ENCODE measurements around the gene PPP1R14B.

PPP1R14B gene

DNA sequence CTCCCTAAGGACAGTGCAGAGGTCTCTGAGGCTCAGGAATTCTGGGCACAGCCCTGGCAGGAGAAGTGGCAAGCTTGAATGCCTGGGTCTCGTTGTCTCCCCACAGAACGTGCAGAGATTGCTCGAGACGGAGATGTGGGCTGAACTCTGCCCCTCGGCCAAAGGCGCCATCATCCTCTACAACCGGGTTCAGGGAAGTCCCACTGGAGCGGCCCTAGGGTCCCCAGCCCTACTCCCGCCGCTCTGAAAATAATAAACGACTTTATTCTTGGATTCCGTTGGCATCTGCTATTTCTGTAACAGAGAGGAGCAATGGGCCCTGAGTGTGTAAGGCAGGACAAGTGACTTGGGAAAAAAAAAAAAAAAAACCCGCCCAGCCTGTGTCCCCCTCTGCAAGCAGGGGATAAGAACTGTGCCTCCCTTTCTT lies 17.0 kb downstream of the PPP1R14B start:
- DNase-seq: no peak

DNA sequence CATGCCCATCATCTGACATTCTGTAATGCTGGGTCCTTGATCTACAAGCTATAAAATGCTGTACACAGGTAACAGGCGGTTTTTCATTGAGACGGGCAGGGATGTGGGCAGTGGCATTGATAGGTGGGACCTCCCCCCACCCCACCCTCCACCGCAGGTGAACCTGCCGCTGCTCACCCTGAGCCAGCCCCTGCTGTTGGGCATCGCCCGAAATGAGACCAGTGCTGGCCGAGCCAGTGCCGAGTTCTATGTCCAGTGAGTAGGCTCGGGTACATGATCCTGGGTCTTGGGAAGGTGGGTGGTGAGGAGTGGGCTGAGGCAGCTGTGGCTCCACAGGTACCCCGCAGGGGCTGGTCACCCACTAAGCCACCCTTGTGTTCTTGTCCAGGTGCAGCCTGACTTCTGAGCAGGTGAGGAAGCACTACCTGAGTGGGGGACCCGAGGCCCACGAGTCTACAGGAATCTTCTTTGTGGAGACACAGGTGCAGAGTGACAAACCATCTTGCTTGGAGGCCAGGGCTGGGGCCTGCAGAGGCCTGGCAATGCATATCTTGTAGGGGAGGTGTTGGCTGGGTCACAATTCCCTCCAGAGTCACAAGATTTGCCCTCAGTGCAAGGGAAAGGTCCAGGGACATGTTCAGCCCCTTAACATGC lies 17.5 kb downstream of the PPP1R14B start:
- no peak for DNase-seq

DNA sequence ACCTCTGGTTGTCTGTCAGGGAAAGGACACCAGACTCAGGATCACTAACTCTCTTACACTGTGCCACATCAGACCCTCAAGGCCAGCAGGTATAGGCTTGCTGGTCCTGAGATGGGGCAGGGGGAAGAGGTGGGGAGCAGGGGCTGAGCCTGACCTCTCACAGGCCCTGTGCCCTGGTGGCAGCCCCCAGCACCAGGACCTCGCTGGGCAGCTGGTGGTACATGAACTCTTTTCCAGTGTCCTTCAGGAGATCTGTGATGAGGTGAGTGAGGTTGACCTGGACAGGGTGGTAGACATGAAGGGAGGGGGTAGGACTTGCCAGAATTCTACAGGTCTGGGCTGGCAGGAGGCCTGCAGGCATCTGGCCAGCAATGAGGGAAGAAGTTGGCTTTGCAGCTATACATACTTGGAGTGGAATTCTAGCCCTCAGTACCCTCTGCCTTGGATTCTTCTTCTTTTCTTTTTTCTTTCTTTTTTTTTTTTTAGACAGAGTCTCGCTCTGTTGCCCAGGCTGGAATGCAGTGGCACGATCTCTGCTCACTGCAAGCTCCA lies 19.3 kb downstream of the PPP1R14B start:
- no peak for DNase-seq

- peak; percentile 75 for DNase-seq
Observed at GRCh38 chr11:64226507-64227051, 20.2 kb downstream of the PPP1R14B start.

DNA sequence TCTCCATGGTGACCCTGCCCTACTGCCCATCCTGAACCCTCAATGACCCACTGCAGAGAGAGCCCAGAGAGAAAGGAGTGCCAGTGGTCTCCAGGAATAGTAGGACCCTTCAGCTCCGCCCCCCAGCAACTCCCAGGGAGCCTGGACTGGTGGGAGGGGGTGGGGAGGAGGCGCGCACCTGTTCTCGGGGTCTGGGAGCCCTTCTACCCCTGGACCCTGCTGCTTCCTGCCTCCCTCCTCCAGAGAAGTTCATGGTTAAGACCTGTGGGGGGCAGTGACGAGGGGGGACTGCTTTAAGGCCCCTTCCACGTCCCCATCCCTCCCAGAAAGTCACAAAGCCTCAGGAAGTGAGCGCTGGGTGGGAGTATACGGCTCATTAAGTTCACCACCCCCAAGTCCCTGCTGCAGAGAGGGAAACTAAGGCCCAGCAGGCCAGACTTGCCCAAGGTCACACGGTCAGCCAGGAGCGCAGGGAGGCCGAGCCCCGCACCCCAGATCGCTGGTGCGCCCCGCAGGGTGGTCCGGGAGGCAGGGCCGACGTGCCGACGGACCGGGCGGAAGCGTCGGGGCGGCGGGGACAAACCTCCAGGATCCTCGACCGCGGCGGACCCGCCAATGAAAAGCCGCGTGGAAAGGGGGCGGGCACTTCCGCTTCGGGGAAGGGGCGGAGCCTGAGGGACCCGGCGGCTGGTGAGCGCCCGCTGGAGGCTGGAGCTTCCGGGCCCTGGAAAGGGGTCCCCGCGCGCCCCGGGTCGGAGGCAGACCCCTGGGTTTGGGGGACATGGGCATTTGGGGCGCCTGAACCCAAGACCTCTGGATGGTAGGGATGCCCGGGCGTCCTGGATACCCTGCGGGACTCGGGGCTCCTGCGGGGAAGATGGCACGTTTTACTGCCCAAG lies 20.9 kb downstream of the PPP1R14B start, which contains the start of the genes NUDT22 and TRPT1:
NUDT22 (plus strand) TSS at position 667 of the 899 bp plus-strand sequence. CDS start 379 bp downstream, outside the sequence.
TRPT1 (minus strand) TSS at position 579 of the 899 bp plus-strand sequence; CDS start at position 253, 326 bp downstream.
- DNase-seq: peak; percentile 89

DNA sequence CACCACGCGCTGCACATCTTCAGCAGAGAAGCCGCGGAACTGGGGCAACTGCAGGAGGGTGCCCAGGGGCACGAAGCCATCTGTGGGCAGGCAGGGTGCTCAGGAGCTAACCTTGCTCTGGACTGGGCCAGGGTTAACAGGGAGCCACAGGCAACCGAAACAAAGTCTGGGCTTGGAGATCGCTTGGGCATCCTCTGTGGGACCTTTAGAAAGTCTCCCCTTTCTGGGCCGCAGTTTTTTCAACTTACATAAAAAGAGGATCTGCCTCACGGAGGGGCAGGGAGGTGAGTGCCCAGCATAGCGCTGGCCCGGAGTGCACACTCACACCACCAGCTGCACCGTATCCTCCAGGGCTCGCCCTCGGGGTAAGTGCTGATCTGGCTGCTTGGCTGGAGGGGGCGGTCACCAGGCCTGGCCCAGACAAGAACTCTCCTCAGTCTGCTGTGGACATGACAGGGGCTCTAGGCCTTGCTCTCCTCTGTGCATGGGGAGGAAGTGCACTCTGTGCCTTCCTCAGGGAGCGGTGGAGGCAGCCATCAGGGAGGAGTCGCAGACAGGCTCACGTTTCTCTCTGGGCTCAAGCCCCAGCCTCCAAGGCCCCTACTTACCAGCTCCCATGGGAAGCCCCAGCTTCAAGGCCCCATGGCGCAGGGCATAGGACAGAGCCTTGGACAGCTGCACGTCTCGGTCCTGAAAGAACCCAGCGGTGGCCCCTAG lies 21.7 kb downstream of the PPP1R14B start:
- no peak for DNase-seq

DNA sequence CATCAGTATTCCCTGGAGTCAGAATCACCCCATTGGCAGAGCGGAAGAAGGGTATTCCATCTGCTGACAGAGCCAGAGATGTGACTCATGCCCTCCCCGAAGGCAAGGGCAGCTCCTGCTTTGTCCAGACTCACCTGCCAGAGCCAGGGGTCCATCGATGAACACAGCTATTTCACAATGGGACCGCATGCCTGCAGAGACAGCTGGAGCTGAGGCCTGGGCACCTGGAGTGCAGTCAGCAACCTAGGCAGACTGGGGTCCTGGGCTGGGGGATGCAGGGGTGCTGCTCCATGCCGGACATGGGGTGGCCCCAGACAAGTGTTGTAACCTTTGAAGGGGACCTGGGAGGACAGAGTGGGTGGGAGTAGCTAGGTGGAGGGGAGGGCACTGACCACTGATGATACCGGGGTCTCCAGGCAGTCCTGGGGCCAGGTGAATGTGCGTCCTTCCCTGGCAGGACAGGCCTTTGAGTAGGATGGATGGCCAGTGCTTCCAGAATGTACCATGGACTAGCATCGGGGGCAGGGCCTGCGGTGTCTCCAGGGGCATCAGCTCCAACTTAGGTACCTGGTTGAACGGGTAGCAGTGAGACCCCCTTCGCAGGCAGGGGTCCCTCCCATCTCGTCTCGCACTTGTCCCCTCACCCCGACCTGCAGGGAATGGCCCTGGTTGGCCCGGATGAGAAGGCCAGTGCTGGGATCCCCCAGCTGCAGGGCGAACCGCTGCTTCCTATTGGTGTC lies 22.4 kb downstream of the PPP1R14B start:
- DNase-seq: no peak

- DNase-seq: no peak
Observed at GRCh38 chr11:64223001-64223651, 23.6 kb downstream of the PPP1R14B start.

DNA sequence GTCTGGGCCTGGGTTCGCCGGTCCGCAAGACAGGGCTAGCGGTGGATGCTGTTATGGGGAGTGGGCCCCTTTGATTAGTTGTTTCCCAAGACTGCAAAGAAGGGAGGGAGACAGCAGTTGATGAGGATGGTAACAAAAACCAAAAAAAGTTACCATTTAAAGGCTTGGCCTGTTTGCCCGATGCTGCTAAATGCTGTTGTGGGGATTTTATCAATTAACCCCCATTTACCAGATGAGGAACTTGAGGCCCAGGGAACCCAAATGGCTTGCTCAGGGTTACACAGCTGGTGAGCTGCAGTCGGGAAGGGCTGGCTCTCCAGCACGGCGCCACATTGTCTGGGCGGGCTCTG lies 24.1 kb downstream of the PPP1R14B start:
- no peak for DNase-seq

- DNase-seq: no peak
Observed at GRCh38 chr11:64220798-64221197, 25.9 kb downstream of the PPP1R14B start.

DNA sequence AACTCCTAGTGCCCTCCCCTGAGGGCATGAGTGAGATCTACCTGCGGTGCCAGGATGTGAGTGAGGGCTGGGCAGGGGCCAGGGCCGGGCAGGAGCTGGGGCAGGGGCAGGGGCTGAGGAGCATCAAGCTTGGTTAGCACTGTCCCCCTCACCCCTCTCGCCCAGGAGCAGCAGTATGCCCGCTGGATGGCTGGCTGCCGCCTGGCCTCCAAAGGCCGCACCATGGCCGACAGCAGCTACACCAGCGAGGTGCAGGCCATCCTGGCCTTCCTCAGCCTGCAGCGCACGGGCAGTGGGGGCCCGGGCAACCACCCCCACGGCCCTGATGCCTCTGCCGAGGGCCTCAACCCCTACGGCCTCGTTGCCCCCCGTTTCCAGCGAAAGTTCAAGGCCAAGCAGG lies 26.5 kb downstream of the PPP1R14B start:
- no peak for DNase-seq

DNA sequence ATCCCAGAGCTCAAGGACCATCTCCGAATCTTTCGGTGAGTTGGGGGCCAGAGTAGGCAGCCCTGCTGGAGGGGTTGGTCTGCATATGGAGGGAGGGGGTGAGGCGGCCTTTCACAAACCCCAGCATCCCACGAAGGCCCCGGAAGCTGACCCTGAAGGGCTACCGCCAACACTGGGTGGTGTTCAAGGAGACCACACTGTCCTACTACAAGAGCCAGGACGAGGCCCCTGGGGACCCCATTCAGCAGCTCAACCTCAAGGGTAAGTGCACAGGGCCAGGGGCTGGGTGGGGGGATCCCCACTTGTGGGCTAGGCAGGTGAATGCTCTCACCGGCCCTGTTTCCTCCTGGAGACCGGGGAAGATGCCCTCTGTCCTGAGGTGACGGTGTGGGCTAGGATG lies 27.0 kb downstream of the PPP1R14B start:
- no peak for DNase-seq

DNA sequence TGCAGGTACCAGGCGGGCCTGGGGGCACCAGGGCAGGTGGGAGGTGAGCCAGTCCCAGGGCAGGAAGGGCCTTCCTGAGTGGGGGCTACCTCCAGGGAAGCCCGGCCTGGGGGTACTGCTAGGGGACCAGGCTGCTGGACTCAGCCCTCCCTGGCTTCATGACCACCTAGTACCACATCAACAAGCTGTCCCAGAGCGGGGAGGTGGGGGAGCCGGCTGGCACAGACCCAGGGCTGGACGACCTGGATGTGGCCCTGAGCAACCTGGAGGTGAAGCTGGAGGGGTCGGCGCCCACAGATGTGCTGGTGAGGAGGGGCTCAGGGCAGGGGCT lies 27.4 kb downstream of the PPP1R14B start:
- no peak for DNase-seq

- no peak for DNase-seq
Observed at GRCh38 chr11:64218628-64219353, 28.0 kb downstream of the PPP1R14B start.

DNA sequence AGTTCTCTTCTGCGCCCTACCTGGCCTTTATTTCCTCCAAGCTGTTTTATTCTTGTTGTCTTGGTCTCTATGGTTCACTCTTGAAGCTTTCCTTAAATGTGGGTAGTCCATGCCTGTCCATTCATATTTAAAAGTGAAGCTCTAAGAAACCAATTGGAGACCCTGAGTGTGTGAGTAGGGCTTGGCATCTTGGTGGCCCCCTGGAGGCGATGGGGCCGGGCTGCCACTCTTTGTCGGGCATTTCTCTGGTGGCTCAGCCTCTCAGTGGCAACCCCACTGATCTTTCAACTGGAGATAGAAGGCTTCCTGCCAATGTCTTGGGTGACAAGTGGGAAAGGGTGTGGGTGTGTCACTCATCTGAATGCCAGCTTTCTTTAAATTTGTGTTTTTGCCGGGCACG lies 29.9 kb downstream of the PPP1R14B start:
- no peak for DNase-seq

GRCh38 chr11:64211181-64211872 lies 35.4 kb downstream of the PPP1R14B start:
- DNase-seq: no peak

- DNase-seq: no peak
Observed at GRCh38 chr11:64210301-64211020, 36.3 kb downstream of the PPP1R14B start.

DNA sequence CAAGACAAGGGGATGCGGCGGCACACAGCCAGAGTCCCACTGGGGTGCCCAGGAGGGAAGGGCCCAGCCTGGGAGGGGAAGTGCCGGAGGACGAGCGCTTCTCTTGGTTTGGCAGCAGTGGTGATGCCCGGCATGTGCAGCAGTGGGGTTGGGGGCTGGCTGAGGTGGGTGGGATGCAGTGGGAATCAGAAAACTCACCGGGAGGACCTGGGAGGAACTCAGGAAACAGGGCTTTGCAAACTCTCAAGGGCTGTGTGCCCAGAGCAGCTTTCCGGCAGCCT lies 37.2 kb downstream of the PPP1R14B start:
- no peak for DNase-seq

GRCh38 chr11:64208796-64209562 lies 37.8 kb downstream of the PPP1R14B start:
- DNase-seq: no peak
